Neural progenitor cell (in vitro differentiated cells): ENCODE results near the gene DIPK1B. TPM values are rescaled to one million over a fixed set of nuclear protein-coding genes. Genes with fewer than 3 reads are reported as not detected.

Experiments used
- DNase-seq: peaks from one replicate; pipeline ENCODE4 v3.0.0-alpha.2; 2016; ENCODE audit warnings: low spot score
- H2AFZ ChIP-seq: fragments of 200-600 bp; sonication (generic); replicated peaks from 2 replicates; pipeline ENCODE4 v1.6.1; 2016; ENCODE audit warnings: antibody characterized with exemption
- H3F3A ChIP-seq: fragments of 200-600 bp; sonication (generic); 2 replicates; pipeline ENCODE4 v1.6.1; 2016; ENCODE audit warnings: antibody characterized with exemption, low read depth
- H3K27ac ChIP-seq: fragments of 200-600 bp; sonication (generic); 2 replicates; pipeline ENCODE4 v1.5.1; 2016; ENCODE audit warnings: mild to moderate bottlenecking
- H3K27me3 ChIP-seq: fragments of 200-600 bp; sonication (generic); 2 replicates; pipeline ENCODE4 v1.6.1; 2016; ENCODE audit warnings: mild to moderate bottlenecking, moderate library complexity
- H3K36me3 ChIP-seq: fragments of 200-600 bp; sonication (generic); 2 replicates; pipeline ENCODE4 v1.5.1; 2016
- H3K4me1 ChIP-seq: fragments of 200-600 bp; sonication (generic); 2 replicates; pipeline ENCODE4 v1.6.1; 2016; ENCODE audit warnings: mixed run types
- H3K4me2 ChIP-seq: fragments of 200-600 bp; sonication (generic); 2 replicates; pipeline ENCODE4 v1.6.1; 2016
- H3K4me3 ChIP-seq: fragments of 200-600 bp; sonication (generic); 2 replicates; pipeline ENCODE4 v1.5.1; 2016
- H3K79me2 ChIP-seq: fragments of 200-600 bp; sonication (generic); 2 replicates; pipeline ENCODE4 v1.6.1; 2016; ENCODE audit warnings: low read depth
- H3K9ac ChIP-seq: fragments of 200-600 bp; sonication (generic); 2 replicates; pipeline ENCODE4 v1.6.1; 2016
- H3K9me3 ChIP-seq: fragments of 200-600 bp; sonication (generic); 2 replicates; pipeline ENCODE4 v1.5.1; 2016; ENCODE audit warnings: low read depth
- H4K20me1 ChIP-seq: fragments of 200-600 bp; sonication (generic); 2 replicates; pipeline ENCODE4 v1.6.1; 2016; ENCODE audit warnings: low read depth
- H3K27ac Mint-ChIP-seq: 3 replicates; pipeline ENCODE4 v1.8.0; 2021; ENCODE audit warnings: mixed read lengths
- H3K27me3 Mint-ChIP-seq: 2 replicates; pipeline ENCODE4 v1.8.0; 2022; ENCODE audit warnings: low read depth, mild to moderate bottlenecking, inconsistent platforms, moderate library complexity, mixed read lengths; ENCODE audit not compliant: insufficient read depth
- H3K36me3 Mint-ChIP-seq: 3 replicates; pipeline ENCODE4 v1.8.0; 2021; ENCODE audit warnings: mixed read lengths
- H3K4me1 Mint-ChIP-seq: 3 replicates; pipeline ENCODE4 v1.8.0; 2021; ENCODE audit warnings: mixed read lengths
- H3K4me3 Mint-ChIP-seq: 3 replicates; pipeline ENCODE4 v1.8.0; 2021; ENCODE audit warnings: mild to moderate bottlenecking, moderate library complexity, mixed read lengths
- H3K9me3 Mint-ChIP-seq: 3 replicates; pipeline ENCODE4 v1.8.0; 2020; ENCODE audit warnings: mixed read lengths
- CTCF ChIP-seq: fragments of 200-600 bp; sonication (generic); IDR thresholded peaks from 2 replicates; pipeline ENCODE4 v1.5.1; 2017; ENCODE audit warnings: antibody characterized with exemption, mild to moderate bottlenecking
- EZH2 ChIP-seq: fragments of 200-600 bp; sonication (generic); IDR thresholded peaks from 2 replicates; pipeline ENCODE4 v1.6.1; 2017; ENCODE audit warnings: antibody characterized with exemption, mild to moderate bottlenecking, moderate library complexity
- EZH2phosphoT487 ChIP-seq: fragments of 200-600 bp; sonication (generic); IDR thresholded peaks from 2 replicates; pipeline ENCODE4 v1.6.1; 2017; ENCODE audit warnings: antibody characterized with exemption
- total RNA-seq: library from RNA; depleted of rRNA; stranded (reverse); fragments of >200 nt; gene quantifications from 2 replicates; pipeline ENCODE4 v1.2.3, GENCODE V29; 2015; ENCODE audit warnings: low replicate concordance

Gene DIPK1B
- total RNA-seq, 1 donor from 2014 or later = 11.8 TPM

- no peak overlapping the region for H3K9ac ChIP-seq
- H3K27me3 Mint-ChIP-seq = peaks cover 8% of the 10 kb centered on the region
- peaks cover 14% of the 10 kb centered on the region for H3K79me2 ChIP-seq
- no peak overlapping the region for H3K4me3 ChIP-seq
- no peak for DNase-seq
- no peaks in the 10 kb centered on the region for H3K36me3 ChIP-seq
- H3F3A ChIP-seq = peaks cover 29% of the 10 kb centered on the region
- TF ChIP-seq EZH2 (no peak), EZH2phosphoT487 (no peak), CTCF (no peak)
- H3K4me3 Mint-ChIP-seq = no peak overlapping the region
- peaks cover 8% of the 10 kb centered on the region for H3K36me3 Mint-ChIP-seq
- no peaks in the 10 kb centered on the region for H3K27me3 ChIP-seq
- no peaks in the 10 kb centered on the region for H3K9me3 ChIP-seq
- H3K4me2 ChIP-seq = no peak overlapping the region
- H3K4me1 ChIP-seq = peaks cover 13% of the 10 kb centered on the region
- H3K27ac ChIP-seq = no peak overlapping the region
- no peak overlapping the region for H3K27ac Mint-ChIP-seq
- peaks cover 30% of the 10 kb centered on the region for H3K4me1 Mint-ChIP-seq
- H3K9me3 Mint-ChIP-seq = no peaks in the 10 kb centered on the region
- H2AFZ ChIP-seq = no peak overlapping the region
- H4K20me1 ChIP-seq = peaks cover 79% of the 10 kb centered on the region
These were observed 6.2 kb downstream of the DIPK1B start for GRCh38 chr9:136718345-136719194.

- Histone ChIP-seq H2AFZ (no peak overlapping the region), H3K36me3 (no peaks in the 10 kb centered on the region), H3F3A (peaks cover 36% of the 10 kb centered on the region), H3K27me3 (no peaks in the 10 kb centered on the region), H3K4me3 (no peak overlapping the region), H3K9ac (no peak overlapping the region), H3K9me3 (no peaks in the 10 kb centered on the region), H3K79me2 (peaks cover 8% of the 10 kb centered on the region), H3K4me2 (no peak overlapping the region), H4K20me1 (peaks cover 79% of the 10 kb centered on the region), H3K4me1 (peaks cover 11% of the 10 kb centered on the region), H3K27ac (peak overlapping the region; percentile 29)
- peaks cover 8% of the 10 kb centered on the region for H3K27me3 Mint-ChIP-seq
- no peak for TF ChIP-seq EZH2phosphoT487
- no peak for TF ChIP-seq CTCF
- no peak for TF ChIP-seq EZH2
- DNase-seq = no peak
- H3K9me3 Mint-ChIP-seq = no peaks in the 10 kb centered on the region
- no peak overlapping the region for H3K4me3 Mint-ChIP-seq
- H3K36me3 Mint-ChIP-seq = peaks cover 14% of the 10 kb centered on the region
- no peak overlapping the region for H3K27ac Mint-ChIP-seq
- H3K4me1 Mint-ChIP-seq = peaks cover 31% of the 10 kb centered on the region
These were observed 7.0 kb downstream of the DIPK1B start for GRCh38 chr9:136719195-136719880.

DNA sequence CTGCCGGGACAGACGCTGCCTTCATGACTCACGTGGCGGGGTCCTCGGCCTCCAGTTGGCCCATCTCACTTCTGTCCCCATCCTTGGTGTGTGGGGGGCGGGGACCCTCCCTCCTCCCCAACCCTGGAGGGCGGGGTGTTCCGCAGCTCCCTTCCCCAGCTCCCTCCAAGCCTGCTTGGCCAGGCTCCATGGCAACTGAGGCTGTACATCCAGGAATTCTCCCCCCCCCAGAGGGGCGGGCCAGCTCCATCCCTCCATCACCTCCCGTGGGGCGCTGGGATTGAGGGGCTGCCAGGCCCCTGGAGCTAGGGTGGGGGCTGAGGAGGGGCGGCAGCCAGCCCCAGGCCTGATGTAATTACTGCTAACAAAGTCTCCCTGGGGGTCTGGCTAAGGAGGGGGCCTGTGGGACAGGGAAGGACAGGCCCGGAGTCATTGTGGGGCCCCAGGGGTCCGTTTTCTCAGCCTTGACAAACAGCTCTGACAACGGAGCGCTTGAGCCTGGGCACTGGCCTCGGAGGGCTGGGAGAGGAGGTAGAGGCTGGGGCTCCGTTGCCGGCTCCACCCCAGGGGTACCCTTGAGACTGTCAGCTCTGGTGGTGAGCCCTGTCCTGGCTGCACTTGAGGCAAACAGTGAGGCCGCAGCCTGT, 8.0 kb downstream of the DIPK1B start:
- peak overlapping the region; percentile 77 for H3K4me3 Mint-ChIP-seq
- Histone ChIP-seq H2AFZ (no peak overlapping the region), H3K4me1 (peaks cover 11% of the 10 kb centered on the region), H3K9me3 (no peaks in the 10 kb centered on the region), H3K27me3 (no peaks in the 10 kb centered on the region), H3F3A (peaks cover 45% of the 10 kb centered on the region), H3K4me3 (no peak overlapping the region), H3K79me2 (peaks cover 10% of the 10 kb centered on the region), H3K36me3 (no peaks in the 10 kb centered on the region), H3K27ac (peak overlapping the region; percentile 63), H4K20me1 (peaks cover 78% of the 10 kb centered on the region), H3K4me2 (peak overlapping the region; percentile 61), H3K9ac (no peak overlapping the region)
- TF ChIP-seq EZH2phosphoT487 = no peak
- no peak for TF ChIP-seq CTCF
- no peak for TF ChIP-seq EZH2
- H3K27me3 Mint-ChIP-seq = peaks cover 8% of the 10 kb centered on the region
- H3K27ac Mint-ChIP-seq = peak overlapping the region; percentile 94
- peaks cover 17% of the 10 kb centered on the region for H3K36me3 Mint-ChIP-seq
- peaks cover 30% of the 10 kb centered on the region for H3K4me1 Mint-ChIP-seq
- no peaks in the 10 kb centered on the region for H3K9me3 Mint-ChIP-seq
- DNase-seq = peak; percentile 70
